Muscle of arm (tissue), 14 donors: ENCODE measurements around the gene SKA2. TPM values are rescaled to one million over a fixed set of nuclear protein-coding genes. Genes with fewer than 3 reads are reported as not detected.
"Not testable (repeated sequence)": the region's sequence is repeated elsewhere in the genome, so short reads cannot be mapped to it uniquely, and the experiment has no call there.

Experiments
- DNase-seq: peaks from one replicate; pipeline ENCODE4 v3.0.0-alpha.2; 2013
- long read RNA-seq, 11 donors: transcript quantifications; one replicate each; lab custom pipeline, GENCODE V29; 2026
- polyA plus RNA-seq, 12 donors: library from polyadenylated mRNA; unstranded; fragments of 120-200 nt; gene quantifications; one replicate each; pipeline ENCODE4 v1.2.1, GENCODE V29; 2013; ENCODE audit not compliant: insufficient read length in 12 of 12

The SKA2 gene
- polyA plus RNA-seq = 10 to 100 TPM in 11 of 12 donors, not detected in 1; 34.4 to 73.1 (median 42.8) TPM
- long read RNA-seq, donor 1, transcript SKA2-201 (4 exons, 2,798 nt) = major isoform, 13 of 19 reads
- long read RNA-seq, donor 1, partial matches to known transcripts = 0 of 19 reads
- long read RNA-seq, donor 1, other reads (novel, unspliced or antisense) = 0 of 19 reads
- long read RNA-seq, donor 2, transcript SKA2-201 (4 exons, 2,798 nt) = major isoform, 10 of 21 reads
- long read RNA-seq, donor 2, transcript SKA2-206 (3 exons, 595 nt) = minor isoform, 6 of 21 reads
- long read RNA-seq, donor 2, partial matches to known transcripts = 0 of 21 reads
- long read RNA-seq, donor 2, other reads (novel, unspliced or antisense) = 0 of 21 reads
- long read RNA-seq, donor 3, transcript SKA2-206 (3 exons, 595 nt) = major isoform, 8 of 14 reads
- long read RNA-seq, donor 3, partial matches to known transcripts = 0 of 14 reads
- long read RNA-seq, donor 3, other reads (novel, unspliced or antisense) = 0 of 14 reads
- long read RNA-seq, donor 4, partial matches to known transcripts = 0 of 8 reads
- long read RNA-seq, donor 4, other reads (novel, unspliced or antisense) = 0 of 8 reads
- long read RNA-seq, donor 5, transcript SKA2-201 (4 exons, 2,798 nt) = major isoform, 12 of 30 reads
- long read RNA-seq, donor 5, transcript SKA2-206 (3 exons, 595 nt) = minor isoform, 10 of 30 reads
- long read RNA-seq, donor 5, partial matches to known transcripts = 0 of 30 reads
- long read RNA-seq, donor 5, other reads (novel, unspliced or antisense) = 0 of 30 reads
- long read RNA-seq, donor 6, transcript SKA2-201 (4 exons, 2,798 nt) = major isoform, 7 of 13 reads
- long read RNA-seq, donor 6, partial matches to known transcripts = 0 of 13 reads
- long read RNA-seq, donor 6, other reads (novel, unspliced or antisense) = 0 of 13 reads
- long read RNA-seq, donor 7, partial matches to known transcripts = 9 of 15 reads
- long read RNA-seq, donor 7, other reads (novel, unspliced or antisense) = 0 of 15 reads
- long read RNA-seq, donor 8, transcript SKA2-201 (4 exons, 2,798 nt) = major isoform, 7 of 23 reads
- long read RNA-seq, donor 8, transcript SKA2-208 (2 exons, 533 nt) = minor isoform, 5 of 23 reads
- long read RNA-seq, donor 8, partial matches to known transcripts = 0 of 23 reads
- long read RNA-seq, donor 8, other reads (novel, unspliced or antisense) = 0 of 23 reads
- long read RNA-seq, donor 9, transcript SKA2-201 (4 exons, 2,798 nt) = minor isoform, 6 of 16 reads
- long read RNA-seq, donor 9, transcript SKA2-206 (3 exons, 595 nt) = major isoform, 7 of 16 reads
- long read RNA-seq, donor 9, partial matches to known transcripts = 0 of 16 reads
- long read RNA-seq, donor 9, other reads (novel, unspliced or antisense) = 0 of 16 reads
- long read RNA-seq, donor 10, transcript SKA2-206 (3 exons, 595 nt) = major isoform, 7 of 21 reads
- long read RNA-seq, donor 10, transcript SKA2-201 (4 exons, 2,798 nt) = major isoform, 7 of 21 reads
- long read RNA-seq, donor 10, partial matches to known transcripts = 0 of 21 reads
- long read RNA-seq, donor 10, other reads (novel, unspliced or antisense) = 0 of 21 reads
- long read RNA-seq, donor 11, transcript SKA2-206 (3 exons, 595 nt) = major isoform, 13 of 34 reads
- long read RNA-seq, donor 11, transcript SKA2-208 (2 exons, 533 nt) = minor isoform, 7 of 34 reads
- long read RNA-seq, donor 11, transcript SKA2-201 (4 exons, 2,798 nt) = minor isoform, 10 of 34 reads
- long read RNA-seq, donor 11, partial matches to known transcripts = 0 of 34 reads
- long read RNA-seq, donor 11, other reads (novel, unspliced or antisense) = 0 of 34 reads

- DNase-seq = peak; percentile 98
Observed at GRCh38 chr17:59154721-59155438, at the start of gene SKA2. TSS of gene SKA2 (minus strand) at chr17:59155186. CDS start at chr17:59155163, 23 bp downstream.

- no peak for DNase-seq
Observed at GRCh38 chr17:59202320-59202719, 47.3 kb upstream of the SKA2 start.

- no peak for DNase-seq
Observed at GRCh38 chr17:59199398-59199797, 44.4 kb upstream of the SKA2 start.

- no peak for DNase-seq
Observed at GRCh38 chr17:59193336-59193862, 38.4 kb upstream of the SKA2 start.

DNA sequence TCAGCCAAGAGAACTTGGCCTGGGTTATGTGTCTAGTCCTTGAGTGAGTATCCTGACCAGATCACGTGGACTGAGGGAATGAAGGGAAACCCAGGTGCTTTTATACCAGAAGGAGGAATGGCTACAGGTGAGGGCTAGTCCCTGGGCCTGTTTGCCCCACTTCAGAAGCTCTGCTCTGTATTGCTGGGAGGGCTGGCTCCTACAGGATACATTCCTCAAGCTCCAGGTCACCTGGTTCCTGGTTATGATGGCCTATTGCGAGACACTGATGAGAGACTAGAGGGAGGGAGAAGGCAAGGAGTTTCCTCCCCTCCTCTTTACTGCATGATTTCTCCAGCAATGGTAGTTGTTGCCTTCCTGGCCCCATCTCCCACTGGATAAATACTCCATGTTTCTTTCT, 35.8 kb upstream of the SKA2 start:
- no peak for DNase-seq

GRCh38 chr17:59186850-59187249, 31.9 kb upstream of the SKA2 start:
- DNase-seq = no peak

DNA sequence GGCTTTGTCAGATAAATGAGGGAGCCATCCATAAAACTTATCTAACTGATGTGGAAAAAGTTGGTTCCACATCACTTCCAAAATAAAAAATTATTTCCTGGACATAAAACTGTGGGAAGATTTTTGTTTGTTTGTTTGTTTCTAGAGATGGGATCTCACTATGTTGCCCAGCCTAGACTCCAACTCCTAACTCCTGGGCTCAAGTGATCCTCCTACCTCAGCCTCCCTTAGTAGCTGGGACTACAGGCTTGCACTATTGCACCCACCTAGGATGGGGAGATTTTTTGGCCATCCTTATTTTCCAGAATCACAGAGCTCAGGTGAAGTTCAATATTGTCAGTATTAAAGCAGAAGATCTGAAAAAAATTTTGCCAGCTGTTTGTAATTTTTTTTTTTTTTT, 31.0 kb upstream of the SKA2 start:
- no peak for DNase-seq

- DNase-seq = no peak
Observed at GRCh38 chr17:59181481-59181880, 26.5 kb upstream of the SKA2 start.

- DNase-seq = no peak
Observed at GRCh38 chr17:59180626-59181025, 25.6 kb upstream of the SKA2 start.

DNA sequence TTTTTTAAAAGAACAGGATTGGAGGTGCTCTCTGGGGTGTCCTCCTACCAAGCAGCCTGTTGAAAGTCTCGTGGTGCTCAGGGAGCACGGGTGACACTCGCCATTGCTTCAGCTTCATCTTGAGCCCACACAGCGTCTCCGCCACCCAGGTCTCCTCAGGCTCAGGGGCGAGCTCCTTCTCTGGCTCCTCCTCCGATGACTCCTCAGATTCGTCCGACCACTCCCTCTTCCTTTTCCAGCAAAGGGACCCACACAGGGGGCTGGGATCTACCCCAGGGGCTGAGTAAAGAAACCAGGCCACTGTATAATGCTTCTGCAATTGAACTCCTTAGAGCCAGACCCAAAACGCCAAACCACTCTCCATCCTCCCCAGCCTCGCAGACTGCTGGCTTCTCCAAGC, 24.6 kb upstream of the SKA2 start:
- not testable (repeated sequence) for DNase-seq

DNA sequence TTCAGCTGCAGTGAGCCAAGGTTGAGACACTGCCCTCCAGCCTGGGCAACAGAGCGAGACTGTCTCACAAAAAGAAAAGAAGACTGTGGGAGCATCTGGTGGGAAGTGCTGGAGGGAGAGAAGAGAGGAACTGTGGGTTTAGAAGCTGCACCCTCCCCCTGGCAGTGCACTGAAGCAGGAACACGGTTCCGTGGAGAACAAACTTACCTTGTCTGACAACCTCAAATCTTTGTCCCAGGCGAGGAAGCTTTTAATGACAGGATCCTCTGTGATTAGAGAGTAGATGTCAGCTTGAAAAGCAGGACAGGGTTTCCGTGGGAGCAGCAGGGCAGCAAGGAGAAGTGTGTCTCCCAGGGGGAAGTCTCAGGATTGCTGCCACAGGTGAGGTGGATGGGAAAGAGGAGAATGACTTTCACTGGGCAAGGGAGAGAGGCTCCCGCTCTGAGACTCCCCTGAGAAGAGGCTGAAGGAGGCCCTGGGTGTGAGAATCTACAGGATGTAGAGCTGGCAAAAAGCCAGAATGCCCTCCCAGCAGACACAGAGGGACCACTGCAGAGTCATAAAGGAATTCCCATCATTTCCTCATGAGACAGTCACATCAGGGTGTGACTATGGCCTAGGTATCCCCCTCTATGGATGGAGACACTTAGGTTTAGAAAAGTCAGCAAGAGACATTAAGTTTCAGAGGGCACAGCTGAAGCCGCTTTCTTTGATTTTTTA, 23.4 kb upstream of the SKA2 start:
- no peak for DNase-seq

DNA sequence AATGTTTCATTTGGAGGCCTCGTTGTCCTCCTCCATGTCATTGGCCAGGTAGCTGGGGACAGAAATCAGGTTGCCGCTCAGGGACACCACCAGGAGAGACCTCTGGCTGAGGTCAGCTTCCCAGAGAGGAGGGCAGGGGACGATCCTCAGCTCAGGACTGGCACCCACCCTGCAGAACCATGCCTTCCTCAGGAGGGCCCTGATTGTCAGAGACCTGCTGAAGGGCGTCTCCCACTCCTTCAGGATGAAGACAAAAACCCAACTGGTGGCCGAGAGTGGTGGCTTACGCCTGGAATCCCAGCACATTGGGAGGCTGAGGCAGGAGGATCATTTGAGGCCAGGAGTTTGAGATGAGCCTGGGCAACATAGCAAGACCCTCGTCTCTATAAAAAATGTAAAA, 20.1 kb upstream of the SKA2 start:
- DNase-seq = no peak

GRCh38 chr17:59174671-59175070, 19.7 kb upstream of the SKA2 start:
- no peak for DNase-seq

GRCh38 chr17:59172436-59173004, 17.5 kb upstream of the SKA2 start:
- DNase-seq = no peak

- DNase-seq = no peak
Observed at GRCh38 chr17:59167571-59168001, 12.6 kb upstream of the SKA2 start.

DNA sequence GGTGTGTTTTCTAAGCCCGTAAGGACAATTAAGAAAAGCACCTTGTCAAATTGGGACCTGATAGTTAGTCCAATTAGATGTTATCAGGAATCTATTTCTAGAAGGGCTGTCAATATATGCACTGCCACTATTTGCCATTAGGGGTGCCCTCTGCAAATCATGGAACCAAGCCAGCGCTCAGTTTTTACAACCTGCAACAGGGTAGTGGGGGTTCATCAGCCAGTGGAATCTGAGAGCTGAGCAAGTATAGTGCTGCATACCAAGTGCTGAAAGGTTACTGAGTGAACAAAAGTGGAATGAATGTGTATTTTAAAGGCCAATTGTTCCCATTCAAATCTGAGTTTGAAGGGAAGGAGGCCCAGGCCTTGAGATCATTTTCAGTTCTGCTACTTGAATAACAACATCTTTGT, 11.0 kb upstream of the SKA2 start:
- DNase-seq = peak; percentile 8

GRCh38 chr17:59161477-59161876, 6.5 kb upstream of the SKA2 start:
- DNase-seq = no peak

DNA sequence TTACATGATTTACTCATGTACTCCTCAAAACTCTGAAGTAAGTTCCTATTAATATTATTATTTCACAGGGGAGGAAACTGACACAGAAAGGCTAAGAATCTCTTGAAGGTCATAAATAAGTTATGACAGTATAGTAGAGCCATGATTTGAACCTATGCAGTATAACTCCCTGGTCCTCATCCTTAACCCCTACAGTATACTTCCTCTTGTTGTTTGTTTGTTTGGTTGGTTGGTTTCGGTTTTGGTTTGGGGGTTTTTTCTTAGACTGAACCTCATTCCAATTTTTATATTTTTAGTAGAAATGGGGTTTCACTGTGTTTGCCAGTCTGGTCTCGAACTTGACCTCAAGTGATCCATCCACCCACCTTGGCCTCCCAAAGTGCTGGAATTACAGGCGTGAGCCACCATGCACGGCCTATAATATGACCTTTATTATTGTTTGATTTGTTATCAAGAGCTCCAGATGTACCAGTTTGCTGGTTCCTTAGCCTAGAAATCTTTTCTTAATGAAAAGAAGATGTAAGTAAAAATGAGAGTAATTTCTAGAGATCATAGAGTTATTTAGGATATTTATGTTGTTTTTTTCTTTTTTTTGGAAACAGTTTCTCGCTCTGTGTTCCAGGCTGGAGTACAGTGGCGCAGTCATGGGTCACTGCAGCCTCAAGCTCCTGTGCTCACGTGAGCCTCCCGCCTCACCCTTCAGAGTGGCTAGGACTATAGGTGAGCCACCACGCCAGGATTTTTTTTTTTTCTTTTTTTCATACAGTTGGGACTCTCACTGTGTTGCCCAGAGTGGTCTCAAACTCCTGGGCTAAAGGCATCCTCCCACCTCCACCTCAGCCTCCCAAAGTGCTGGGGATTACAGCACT, 5.4 kb upstream of the SKA2 start:
- DNase-seq = no peak
